Measurements from ENCODE around the gene TRPV5.

DNA sequence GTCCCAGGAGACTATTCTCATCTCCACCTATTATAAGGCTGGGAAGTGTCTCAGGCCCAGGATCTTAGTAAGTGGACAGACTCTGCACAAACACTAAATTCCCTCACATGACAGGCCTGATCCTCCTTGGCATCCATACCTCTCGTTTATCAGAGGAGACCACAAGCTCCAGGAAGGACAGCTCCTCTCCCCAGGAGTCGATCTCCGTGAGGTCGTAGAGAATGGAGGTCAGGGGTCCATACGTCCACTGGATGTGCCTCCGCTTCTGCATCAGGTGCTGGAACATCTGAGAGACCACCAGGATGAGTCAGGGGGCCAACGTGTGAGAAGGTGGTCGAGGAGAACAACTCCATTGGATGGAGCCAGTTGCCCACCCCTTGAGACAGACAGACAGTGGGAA, 5.6 kb downstream of the TRPV5 start:
- TF ChIP-seq, protein P1, sequence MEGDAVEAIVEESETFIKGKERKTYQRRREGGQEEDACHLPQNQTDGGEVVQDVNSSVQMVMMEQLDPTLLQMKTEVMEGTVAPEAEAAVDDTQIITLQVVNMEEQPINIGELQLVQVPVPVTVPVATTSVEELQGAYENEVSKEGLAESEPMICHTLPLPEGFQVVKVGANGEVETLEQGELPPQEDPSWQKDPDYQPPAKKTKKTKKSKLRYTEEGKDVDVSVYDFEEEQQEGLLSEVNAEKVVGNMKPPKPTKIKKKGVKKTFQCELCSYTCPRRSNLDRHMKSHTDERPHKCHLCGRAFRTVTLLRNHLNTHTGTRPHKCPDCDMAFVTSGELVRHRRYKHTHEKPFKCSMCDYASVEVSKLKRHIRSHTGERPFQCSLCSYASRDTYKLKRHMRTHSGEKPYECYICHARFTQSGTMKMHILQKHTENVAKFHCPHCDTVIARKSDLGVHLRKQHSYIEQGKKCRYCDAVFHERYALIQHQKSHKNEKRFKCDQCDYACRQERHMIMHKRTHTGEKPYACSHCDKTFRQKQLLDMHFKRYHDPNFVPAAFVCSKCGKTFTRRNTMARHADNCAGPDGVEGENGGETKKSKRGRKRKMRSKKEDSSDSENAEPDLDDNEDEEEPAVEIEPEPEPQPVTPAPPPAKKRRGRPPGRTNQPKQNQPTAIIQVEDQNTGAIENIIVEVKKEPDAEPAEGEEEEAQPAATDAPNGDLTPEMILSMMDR (IDR thresholded peaks at IDR 0.05; ENCODE audit: extremely low read depth in 1 of 2, insufficient read depth in 1 of 2, low read depth in 1 of 2, low read length in 2 of 2), result no peak
- TF ChIP-seq, protein P2, sequence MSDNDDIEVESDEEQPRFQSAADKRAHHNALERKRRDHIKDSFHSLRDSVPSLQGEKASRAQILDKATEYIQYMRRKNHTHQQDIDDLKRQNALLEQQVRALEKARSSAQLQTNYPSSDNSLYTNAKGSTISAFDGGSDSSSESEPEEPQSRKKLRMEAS (IDR thresholded peaks at IDR 0.05; ENCODE audit: insufficient read depth, insufficient read length), result no peak
- TF ChIP-seq POLR2AphosphoS5 (IDR thresholded peaks at IDR 0.05; ENCODE audit: insufficient read depth, low read depth, low read length), result no peak
